Activated naive CD8-positive, alpha-beta T cell treated with anti-CD3 and anti-CD28 coated beads, Interleukin-2, amount 50 U/mL, for 24 hours (primary cell): ENCODE results near the gene SNRNP70.

ENCODE experiments used
- ATAC-seq: fragments of 150-1000 bp; cut with Tn5 transposase; one replicate; pipeline ENCODE4 v1.10.0; 2021
- DNase-seq: peaks from one replicate; pipeline ENCODE4 v3.0.0; 2021
- H3K27ac Mint-ChIP-seq: one replicate; pipeline ENCODE4 v1.8.0; 2021; ENCODE audit warnings: mild to moderate bottlenecking, mixed read lengths
- H3K27me3 Mint-ChIP-seq: one replicate; pipeline ENCODE4 v1.8.0; 2021; ENCODE audit warnings: mixed read lengths
- H3K36me3 Mint-ChIP-seq: one replicate; pipeline ENCODE4 v1.8.0; 2021; ENCODE audit warnings: low read depth, mixed read lengths
- H3K4me1 Mint-ChIP-seq: one replicate; pipeline ENCODE4 v1.8.0; 2021; ENCODE audit warnings: mixed read lengths
- H3K4me3 Mint-ChIP-seq: one replicate; pipeline ENCODE4 v1.8.0; 2021; ENCODE audit warnings: mild to moderate bottlenecking, moderate library complexity, mixed read lengths
- H3K9me3 Mint-ChIP-seq: one replicate; pipeline ENCODE4 v1.8.0; 2021; ENCODE audit warnings: mixed read lengths

SNRNP70 gene

GRCh38 chr19:49103331-49104085, 18.3 kb downstream of the SNRNP70 start:
- Mint-ChIP-seq H3K36me3 (peaks cover 53% of the 10 kb centered on the region), H3K9me3 (no peaks in the 10 kb centered on the region), H3K4me1 (peaks cover 5% of the 10 kb centered on the region), H3K4me3 (no peak overlapping the region), H3K27ac (no peak overlapping the region), H3K27me3 (no peaks in the 10 kb centered on the region)
- DNase-seq (no peak), ATAC-seq (no peak)

DNA sequence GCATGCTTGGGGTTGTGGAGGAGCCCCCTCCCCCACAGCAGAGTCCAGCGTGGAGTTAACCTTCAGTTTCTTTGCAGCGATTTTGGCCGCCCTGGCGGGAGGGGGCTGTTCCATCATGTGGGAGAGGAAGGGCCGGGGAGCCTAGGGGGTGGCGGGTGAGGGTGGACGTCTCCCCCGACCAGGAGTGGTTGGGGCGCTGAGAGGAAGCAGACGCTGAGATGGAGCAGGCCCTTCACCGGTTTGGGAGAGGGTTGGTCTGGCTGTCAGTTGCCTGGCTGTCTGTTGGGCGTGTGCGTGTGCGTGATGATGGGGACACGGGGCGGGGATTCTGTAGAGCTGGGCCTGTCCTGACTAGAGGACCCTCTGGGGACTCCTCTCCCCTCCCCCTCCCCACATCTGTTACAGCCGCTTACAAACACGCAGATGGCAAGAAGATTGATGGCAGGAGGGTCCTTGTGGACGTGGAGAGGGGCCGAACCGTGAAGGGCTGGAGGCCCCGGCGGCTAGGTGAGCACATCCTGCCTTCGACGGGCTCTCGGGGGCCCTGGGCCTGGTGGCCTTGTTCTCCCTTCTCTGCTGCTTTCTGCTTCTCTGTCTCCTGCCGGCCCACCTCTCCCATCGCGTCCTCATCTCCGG, 19.1 kb downstream of the SNRNP70 start:
- ATAC-seq: no peak

GRCh38 chr19:49106648-49107135, 21.4 kb downstream of the SNRNP70 start:
- H3K27ac Mint-ChIP-seq: no peak overlapping the region
- no peaks in the 10 kb centered on the region for H3K27me3 Mint-ChIP-seq
- H3K4me3 Mint-ChIP-seq: no peak overlapping the region
- DNase-seq: peak; percentile 73
- peaks cover 40% of the 10 kb centered on the region for H3K36me3 Mint-ChIP-seq
- peak; percentile 62 for ATAC-seq
- no peaks in the 10 kb centered on the region for H3K9me3 Mint-ChIP-seq
- peaks cover 5% of the 10 kb centered on the region for H3K4me1 Mint-ChIP-seq

More for the DNA sequence above, 19.1 kb downstream of the SNRNP70 start:
- Mint-ChIP-seq H3K27me3 (no peaks in the 10 kb centered on the region), H3K4me1 (peaks cover 5% of the 10 kb centered on the region), H3K4me3 (no peak overlapping the region), H3K9me3 (no peaks in the 10 kb centered on the region), H3K36me3 (peaks cover 53% of the 10 kb centered on the region), H3K27ac (no peak overlapping the region)
- no peak for DNase-seq

- Mint-ChIP-seq H3K4me3 (no peak overlapping the region), H3K27ac (no peak overlapping the region), H3K27me3 (no peaks in the 10 kb centered on the region), H3K9me3 (no peaks in the 10 kb centered on the region), H3K4me1 (peaks cover 5% of the 10 kb centered on the region), H3K36me3 (peaks cover 37% of the 10 kb centered on the region)
- no peak for ATAC-seq
- no peak for DNase-seq
These were observed 22.6 kb downstream of the SNRNP70 start for GRCh38 chr19:49107625-49108459.

- DNase-seq (no peak), ATAC-seq (no peak)
- Mint-ChIP-seq H3K4me3 (no peak overlapping the region), H3K36me3 (peaks cover 37% of the 10 kb centered on the region), H3K9me3 (no peaks in the 10 kb centered on the region), H3K4me1 (peaks cover 14% of the 10 kb centered on the region), H3K27me3 (no peaks in the 10 kb centered on the region), H3K27ac (no peak overlapping the region)
These were observed 23.8 kb downstream of the SNRNP70 start for GRCh38 chr19:49109051-49109450.

DNA sequence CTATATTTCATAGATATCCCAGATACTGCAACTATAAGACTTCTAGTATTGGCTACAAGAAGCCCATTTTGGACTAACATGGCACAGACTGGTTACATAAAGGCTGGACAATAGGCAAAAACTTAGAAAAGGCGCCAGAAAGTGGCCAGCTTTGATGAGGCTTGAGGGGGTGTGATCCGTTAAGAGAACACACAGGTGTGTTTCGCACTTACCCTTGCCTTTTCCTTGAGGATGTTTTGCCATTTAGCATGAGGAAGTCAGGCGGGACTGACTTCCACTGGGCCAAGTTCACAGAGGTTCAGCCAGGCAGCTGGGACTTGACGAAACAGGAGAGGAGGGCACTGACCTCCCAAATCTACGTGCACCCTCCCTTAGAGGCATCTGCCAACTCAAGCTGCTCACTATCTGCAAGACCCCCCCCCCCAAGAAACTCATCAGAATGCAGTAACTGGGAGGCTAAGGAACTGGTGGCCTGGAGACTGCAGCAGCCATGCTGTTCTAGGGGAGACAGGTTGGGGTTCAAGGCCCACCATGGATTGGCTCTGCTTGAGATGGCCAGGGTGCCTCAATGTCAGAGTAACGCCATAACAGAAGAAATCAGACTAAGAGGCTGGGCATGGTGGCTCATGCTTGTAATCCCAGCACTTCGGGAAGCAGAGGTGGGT, 24.4 kb downstream of the SNRNP70 start:
- peaks cover 34% of the 10 kb centered on the region for H3K36me3 Mint-ChIP-seq
- no peaks in the 10 kb centered on the region for H3K9me3 Mint-ChIP-seq
- no peaks in the 10 kb centered on the region for H3K27me3 Mint-ChIP-seq
- H3K4me1 Mint-ChIP-seq: peaks cover 14% of the 10 kb centered on the region
- H3K4me3 Mint-ChIP-seq: no peak overlapping the region
- ATAC-seq (no peak), DNase-seq (no peak)
- H3K27ac Mint-ChIP-seq: no peak overlapping the region

DNA sequence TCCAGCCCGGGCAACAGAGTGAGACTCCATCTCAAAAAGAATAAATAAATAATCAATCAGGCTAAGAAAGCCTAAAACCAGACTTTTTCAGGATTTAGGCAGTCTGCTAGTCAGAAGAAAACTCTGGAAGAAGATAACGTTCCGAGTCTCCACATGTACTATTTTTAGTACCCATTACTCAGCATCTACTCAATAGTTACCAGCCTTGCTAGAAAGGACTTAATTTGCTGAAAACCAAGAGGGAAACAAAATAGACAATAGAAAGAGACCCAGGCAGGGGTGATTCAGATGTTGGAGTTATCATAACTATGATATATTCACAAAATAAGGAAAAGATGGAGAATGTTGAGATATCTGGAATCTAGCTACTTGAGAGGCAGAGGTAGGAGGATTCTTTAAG, 25.3 kb downstream of the SNRNP70 start:
- ATAC-seq: no peak
- Mint-ChIP-seq H3K27me3 (no peaks in the 10 kb centered on the region), H3K4me1 (peaks cover 13% of the 10 kb centered on the region), H3K4me3 (no peak overlapping the region), H3K9me3 (no peaks in the 10 kb centered on the region), H3K36me3 (peaks cover 27% of the 10 kb centered on the region), H3K27ac (no peak overlapping the region)
- DNase-seq: no peak

DNA sequence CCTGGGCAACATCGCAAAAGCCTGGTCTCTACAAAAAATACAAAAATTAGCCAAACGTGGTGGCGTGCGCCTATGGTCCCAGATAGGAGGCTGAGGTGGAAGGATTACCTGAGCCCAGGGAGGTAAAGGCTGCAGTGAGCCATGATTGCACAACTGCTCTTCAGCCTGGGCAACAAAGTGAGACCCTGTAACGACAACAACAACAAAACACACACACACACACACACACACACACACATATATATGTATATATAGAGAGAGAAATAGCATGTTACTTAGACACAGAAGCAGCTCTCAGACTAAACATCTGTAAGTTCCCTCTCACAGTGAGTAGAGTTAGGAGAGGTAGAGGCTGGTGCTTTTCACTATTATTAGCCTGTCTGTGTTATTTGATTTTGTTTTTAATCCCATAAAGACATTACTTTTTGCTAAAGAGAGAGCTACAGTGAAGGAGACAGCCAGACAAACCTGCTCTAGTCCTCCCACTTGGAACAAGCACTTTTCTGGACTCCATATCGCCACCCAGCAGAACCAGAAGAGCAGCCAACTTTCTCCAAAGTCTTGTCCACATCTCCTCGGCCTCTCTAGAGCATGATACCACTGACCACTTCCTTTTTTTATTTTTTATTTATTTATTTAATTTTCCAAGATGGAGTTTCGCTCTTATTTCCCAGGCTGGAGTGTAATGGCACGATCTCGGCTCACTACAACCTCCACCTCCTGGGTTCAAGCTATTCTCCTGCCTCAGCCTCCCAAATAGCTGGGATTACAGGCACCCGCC, 26.2 kb downstream of the SNRNP70 start:
- H3K4me1 Mint-ChIP-seq: peaks cover 13% of the 10 kb centered on the region
- H3K9me3 Mint-ChIP-seq: no peaks in the 10 kb centered on the region
- DNase-seq (no peak), ATAC-seq (no peak)
- H3K27me3 Mint-ChIP-seq: no peaks in the 10 kb centered on the region
- no peak overlapping the region for H3K27ac Mint-ChIP-seq
- no peak overlapping the region for H3K4me3 Mint-ChIP-seq
- H3K36me3 Mint-ChIP-seq: peaks cover 21% of the 10 kb centered on the region

DNA sequence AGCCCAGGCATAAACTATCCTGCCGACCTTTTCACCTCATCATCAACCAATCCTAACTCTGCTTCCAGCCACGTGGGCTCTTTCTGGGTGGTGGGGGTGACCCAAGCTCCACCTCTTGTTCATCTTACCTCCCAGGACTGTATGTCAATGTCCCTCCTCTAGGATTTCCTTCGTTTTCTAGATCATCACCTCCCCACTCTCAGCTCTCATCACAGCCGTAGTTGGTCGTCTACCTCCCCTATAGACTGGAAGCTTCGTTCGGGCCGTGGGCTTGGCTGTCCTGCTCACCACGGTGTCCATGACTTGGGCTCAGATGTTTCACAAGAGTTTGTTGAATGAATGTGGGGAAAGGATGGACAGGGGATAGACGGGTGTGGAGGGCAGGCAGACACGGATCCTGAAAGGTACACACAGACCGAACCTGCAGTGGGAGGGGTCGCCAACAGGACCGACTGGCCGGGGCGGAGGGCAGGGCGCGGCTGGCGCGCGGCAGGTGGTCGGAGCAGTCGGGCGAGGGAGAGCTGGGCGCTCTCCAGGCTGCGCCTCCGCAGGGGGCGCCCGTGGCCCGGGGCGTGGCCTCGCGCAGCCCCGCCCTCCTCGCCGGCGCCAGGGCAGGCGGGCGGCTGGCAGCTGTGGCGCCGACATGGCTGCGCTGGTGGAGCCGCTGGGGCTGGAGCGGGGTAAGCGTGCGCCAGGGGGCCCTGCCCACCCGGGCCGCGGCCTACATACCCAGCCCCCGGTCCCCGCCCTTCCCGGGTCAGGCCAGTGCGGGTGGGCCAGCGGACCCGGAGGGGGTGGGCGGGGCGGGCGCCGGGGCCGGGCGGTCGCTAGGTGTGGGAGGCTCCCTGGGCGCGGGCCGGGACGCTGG, 28.7 kb downstream of the SNRNP70 start, which contains the start of gene LIN7B:
Gene LIN7B, plus strand, starts transcription at position 609 of the 868 bp plus-strand sequence. Its CDS starts 35 bp downstream, at position 644.
- peaks cover 27% of the 10 kb centered on the region for H3K4me1 Mint-ChIP-seq
- ATAC-seq: peak; percentile 72
- H3K27ac Mint-ChIP-seq: peak within 1 kb of the TSS; percentile 11
- peak; percentile 77 for DNase-seq
- H3K36me3 Mint-ChIP-seq: peaks cover 3% of the 10 kb centered on the region
- H3K4me3 Mint-ChIP-seq: peak within 1 kb of the TSS; percentile 76
- no peaks in the 10 kb centered on the region for H3K27me3 Mint-ChIP-seq
- no peaks in the 10 kb centered on the region for H3K9me3 Mint-ChIP-seq

GRCh38 chr19:49114630-49115363, 29.5 kb downstream of the SNRNP70 start:
- Mint-ChIP-seq H3K4me1 (peaks cover 27% of the 10 kb centered on the region), H3K27ac (no peak overlapping the region), H3K36me3 (no peaks in the 10 kb centered on the region), H3K4me3 (peak overlapping the region; percentile 64), H3K9me3 (no peaks in the 10 kb centered on the region), H3K27me3 (no peaks in the 10 kb centered on the region)
- ATAC-seq (no peak), DNase-seq (peak; percentile 53)

GRCh38 chr19:49116544-49116943, 31.3 kb downstream of the SNRNP70 start:
- no peak overlapping the region for H3K27ac Mint-ChIP-seq
- H3K27me3 Mint-ChIP-seq: peaks cover 9% of the 10 kb centered on the region
- DNase-seq: no peak
- H3K4me3 Mint-ChIP-seq: no peak overlapping the region
- H3K36me3 Mint-ChIP-seq: no peaks in the 10 kb centered on the region
- H3K9me3 Mint-ChIP-seq: no peaks in the 10 kb centered on the region
- no peak for ATAC-seq
- H3K4me1 Mint-ChIP-seq: peaks cover 33% of the 10 kb centered on the region
